Liver (tissue), 9 donors: ENCODE results near the gene TPD52L1. TPM values are rescaled to one million over a fixed set of nuclear protein-coding genes. Genes with fewer than 3 reads are reported as not detected.
A peak's percentile ranks its signal among the peaks of the same experiment; 100 is the strongest.

Source experiments
- DNase-seq: peaks from one replicate; pipeline ENCODE4 v3.0.0-alpha.2; 2017; ENCODE audit warnings: low spot score
- H3K27ac ChIP-seq, 2 donors: one replicate each; pipeline ENCODE4 v1.7.0; 2013; ENCODE audit warnings: inconsistent platforms in 2 of 2, low read length in 2 of 2, control low read depth in 1 of 2, low read depth in 1 of 2, mild to moderate bottlenecking in 1 of 2
- H3K27me3 ChIP-seq, 4 donors: one replicate each; pipeline versions ENCODE4 v1.6.1 to v1.7.0; 2013; ENCODE audit warnings: low read length in 3 of 4, inconsistent platforms in 1 of 4, mild to moderate bottlenecking in 1 of 4, moderate library complexity in 1 of 4; ENCODE audit not compliant: control insufficient read depth in 4 of 4, insufficient read depth in 4 of 4
- H3K36me3 ChIP-seq, 4 donors: one replicate each; pipeline versions ENCODE4 v1.6.1 to v1.7.0; 2013; ENCODE audit warnings: low read length in 3 of 4, mild to moderate bottlenecking in 3 of 4, low read depth in 1 of 4, moderate library complexity in 1 of 4; ENCODE audit not compliant: control insufficient read depth in 4 of 4, insufficient read depth in 3 of 4
- H3K4me1 ChIP-seq, 4 donors: one replicate each; pipeline versions ENCODE4 v1.6.1 to v1.7.0; 2013; ENCODE audit warnings: low read length in 3 of 4, mild to moderate bottlenecking in 3 of 4, moderate library complexity in 1 of 4; ENCODE audit not compliant: control insufficient read depth in 4 of 4, insufficient read depth in 4 of 4
- H3K4me3 ChIP-seq, 3 donors: one replicate each; pipeline versions ENCODE4 v1.6.1 to v1.7.0; 2013; ENCODE audit warnings: low read length in 3 of 3, control low read depth in 1 of 3, low read depth in 1 of 3, mild to moderate bottlenecking in 1 of 3
- H3K9ac ChIP-seq, 2 donors: one replicate each; pipeline ENCODE4 v1.7.0; 2013; ENCODE audit warnings: low read length in 2 of 2, mild to moderate bottlenecking in 2 of 2, moderate library complexity in 2 of 2, control low read depth in 1 of 2, low read depth in 1 of 2
- H3K9me3 ChIP-seq, 4 donors: one replicate each; pipeline versions ENCODE4 v1.6.1 to v1.7.0; 2013; ENCODE audit warnings: low read length in 3 of 4; ENCODE audit not compliant: control insufficient read depth in 4 of 4
- ATF3 ChIP-seq: IDR thresholded peaks from 2 replicates; pipeline ENCODE4 v1.6.1; 2016; ENCODE audit warnings: antibody characterized with exemption
- EGR1 ChIP-seq, 2 donors: IDR thresholded peaks; 2 replicates each; pipeline ENCODE4 v1.6.1; 2016 to 2018; ENCODE audit warnings: antibody characterized with exemption in 2 of 2, low read depth in 2 of 2
- FOXA1 ChIP-seq: IDR thresholded peaks from 2 replicates; pipeline ENCODE4 v1.6.1; 2016; ENCODE audit warnings: antibody characterized with exemption
- FOXA2 ChIP-seq: IDR thresholded peaks from 2 replicates; pipeline ENCODE4 v1.6.1; 2016; ENCODE audit warnings: antibody characterized with exemption
- GABPA ChIP-seq, 2 donors: IDR thresholded peaks in 1 of 2; conservative IDR thresholded peaks in 1 of 2; 2 replicates each; pipeline ENCODE4 v1.6.1; 2016; ENCODE audit warnings: antibody characterized with exemption in 2 of 2, mild to moderate bottlenecking in 1 of 2, moderate library complexity in 1 of 2
- HNF4G ChIP-seq: IDR thresholded peaks from 2 replicates; pipeline ENCODE4 v1.6.1; 2016; ENCODE audit warnings: antibody characterized with exemption
- JUND ChIP-seq, 2 donors: IDR thresholded peaks; 2 replicates each; pipeline ENCODE4 v1.6.1; 2016; ENCODE audit warnings: antibody characterized with exemption in 2 of 2
- NR2F2 ChIP-seq: IDR thresholded peaks from 2 replicates; pipeline ENCODE4 v1.6.1; 2016; ENCODE audit warnings: antibody characterized with exemption
- RAD21 ChIP-seq, 2 donors: IDR thresholded peaks; 2 replicates each; pipeline ENCODE4 v1.6.1; 2016; ENCODE audit warnings: antibody characterized with exemption in 2 of 2, mild to moderate bottlenecking in 2 of 2
- RXRA ChIP-seq, 2 donors: IDR thresholded peaks; 2 replicates each; pipeline ENCODE4 v1.6.1; 2017 to 2018; ENCODE audit warnings: antibody characterized with exemption in 2 of 2, mild to moderate bottlenecking in 1 of 2
- SP1 ChIP-seq: IDR thresholded peaks from 2 replicates; pipeline ENCODE4 v1.6.1; 2018; ENCODE audit warnings: antibody characterized with exemption, mild to moderate bottlenecking
- TAF1 ChIP-seq: conservative IDR thresholded peaks from 2 replicates; pipeline ENCODE4 v1.6.1; 2016; ENCODE audit warnings: antibody characterized with exemption, mild to moderate bottlenecking
- ZBTB33 ChIP-seq: IDR thresholded peaks from 2 replicates; pipeline ENCODE4 v1.6.1; 2016; ENCODE audit warnings: antibody characterized with exemption
- WGBS: extraction: QIAGEN DNeasy Blood & Tissue Kit; methylation state at CpG from one replicate; pipeline ENCODE4 v1.1.7; 2013; 5-methylcytosine and 5-hydroxymethylcytosine counted together
- polyA plus RNA-seq, 2 donors: library from polyadenylated mRNA; stranded (reverse) in 1 of 2; unstranded in 1 of 2; fragments of 200-250 nt in 1 of 2; fragments of >200 nt in 1 of 2; fragmentation: Nextera tagmentation in 1 of 2; extraction: Ambion mirVana in 1 of 2; gene quantifications; one replicate each; pipeline versions ENCODE4 v1.2.1 to v1.2.3, GENCODE V29; 2013 to 2015
- total RNA-seq, 2 donors: library from RNA; depleted of rRNA; stranded (reverse); fragments of >200 nt; gene quantifications; one replicate each; pipeline ENCODE4 v1.2.3, GENCODE V29; 2014
- donor health status: healthy.
- donor health status: healthy.
- donor health status: healthy.
- donor health status: healthy.
- donor health status: healthy.

Gene TPD52L1
- total and polyA plus RNA-seq, 4 donors, result 8.9 to 66.4 (median 56.6) TPM

- TF ChIP-seq HNF4G (peak; percentile 25), JUND (IDR thresholded peaks at IDR 0.05) (peak in 1 of 2 donors; percentile 69), RXRA (IDR thresholded peaks at IDR 0.05) (peak; percentile 96 to 97), NR2F2 (peak; percentile 84), ZBTB33 (no peak), SP1 (peak; percentile 89), GABPA (IDR thresholded peaks at IDR 0.05 in 1 of 2, conservative IDR thresholded peaks at IDR 0.05 in 1 of 2) (no peak), TAF1 (no peak), ATF3 (peak; percentile 11), RAD21 (IDR thresholded peaks at IDR 0.05) (peak; percentile 49 to 59)
These were observed 158.9 kb downstream of the TPD52L1 start (continued) for GRCh38 chr6:125312478-125312877.

GRCh38 chr6:125312950-125313349, 159.4 kb downstream of the TPD52L1 start:
- Histone ChIP-seq H3K9me3 (no peaks in the 10 kb centered on the region), H3K36me3 (no peaks in the 10 kb centered on the region), H3K27me3 (no peaks in the 10 kb centered on the region), H3K4me1 (peaks cover 0 to 22% (median 16%) of the 10 kb centered on the region in 4 donors), H3K9ac (no peak overlapping the region), H3K27ac (peak overlapping the region; percentile 9 to 40), H3K4me3 (no peak overlapping the region)
- WGBS, result 72% methylated on average over 4 of the region's 4 CpGs
- no peak for TF ChIP-seq NR2F2
- TF ChIP-seq FOXA2, result no peak
- TF ChIP-seq ZBTB33, result no peak
- TF ChIP-seq TAF1, result no peak
- TF ChIP-seq FOXA1, result no peak
- TF ChIP-seq EGR1 (IDR thresholded peaks at IDR 0.05; ENCODE audit: low read depth in 2 of 2), result no peak
- DNase-seq, result no peak

Other genes starting within 250 kb of the TPD52L1 start
- 10 to 100 TPM in 1 of 2 donors, 1 to 10 TPM in 1; 3.8 to 18.3 TPM for gene RNF217, start 191.3 kb upstream of the TPD52L1 start, total RNA-seq
- gene RNF217, start 191.3 kb upstream of the TPD52L1 start, polyA plus RNA-seq, result 1 to 10 TPM; 2.3 to 4.4 TPM
- 10 to 100 TPM in 1 of 2 donors, 1 to 10 TPM in 1; 8.8 to 21.0 TPM for gene HDDC2, start 148.2 kb downstream of the TPD52L1 start, total RNA-seq
- 10 to 100 TPM in 1 of 2 donors, 1 to 10 TPM in 1; 9.6 to 14.0 TPM for gene HDDC2, start 148.2 kb downstream of the TPD52L1 start, polyA plus RNA-seq